ENCODE results near the gene SYT1.
"Not testable (repeated sequence)": the region's sequence is repeated elsewhere in the genome, so short reads cannot be mapped to it uniquely, and the experiment has no call there.

Gene SYT1

GRCh38 chr12:79415746-79416435 lies 551.3 kb downstream of the SYT1 start:
- no peak for DNase-seq

- no peak for DNase-seq
Observed at GRCh38 chr12:79420146-79420618, 555.6 kb downstream of the SYT1 start.

GRCh38 chr12:79421236-79421740 lies 556.7 kb downstream of the SYT1 start:
- DNase-seq, result no peak

- DNase-seq, result no peak
Observed at GRCh38 chr12:79422060-79422812, 557.7 kb downstream of the SYT1 start.

GRCh38 chr12:79423560-79423959 lies 559.0 kb downstream of the SYT1 start:
- DNase-seq, result no peak

GRCh38 chr12:79424109-79424721 lies 559.6 kb downstream of the SYT1 start:
- DNase-seq, result no peak

- no peak for DNase-seq
Observed at GRCh38 chr12:79426121-79426520, 561.5 kb downstream of the SYT1 start.

- not testable (repeated sequence) for DNase-seq
Observed at GRCh38 chr12:79426744-79427143, 562.2 kb downstream of the SYT1 start.

- DNase-seq, result no peak
Observed at GRCh38 chr12:79433465-79434072, 569.0 kb downstream of the SYT1 start.

- no peak for DNase-seq
Observed at GRCh38 chr12:79434561-79434960, 570.0 kb downstream of the SYT1 start.

GRCh38 chr12:79435742-79436141 lies 571.2 kb downstream of the SYT1 start:
- DNase-seq, result no peak

- no peak for DNase-seq
Observed at GRCh38 chr12:79438480-79439174, 574.1 kb downstream of the SYT1 start.

- DNase-seq, result no peak
Observed at GRCh38 chr12:79439175-79439825, 574.7 kb downstream of the SYT1 start.

GRCh38 chr12:79441534-79441933 lies 577.0 kb downstream of the SYT1 start:
- DNase-seq, result no peak

GRCh38 chr12:79442396-79442795 lies 577.8 kb downstream of the SYT1 start:
- no peak for DNase-seq

- no peak for DNase-seq
Observed at GRCh38 chr12:79444089-79444488, 579.5 kb downstream of the SYT1 start.

GRCh38 chr12:79448816-79449215 lies 584.2 kb downstream of the SYT1 start:
- no peak for DNase-seq

- DNase-seq, result no peak
Observed at GRCh38 chr12:79451365-79451764, 586.8 kb downstream of the SYT1 start.

GRCh38 chr12:79451978-79452377 lies 587.4 kb downstream of the SYT1 start:
- DNase-seq, result no peak

GRCh38 chr12:79452906-79453305 lies 588.3 kb downstream of the SYT1 start:
- DNase-seq, result no peak

GRCh38 chr12:79453820-79454219 lies 589.2 kb downstream of the SYT1 start:
- no peak for DNase-seq

- no peak for DNase-seq
Observed at GRCh38 chr12:79454338-79454843, 589.8 kb downstream of the SYT1 start.
